ENCODE results near the gene CHST8. TPM values are rescaled to one million over a fixed set of nuclear protein-coding genes. Genes with fewer than 3 reads are reported as not detected.
"Not testable (repeated sequence)": the region's sequence is repeated elsewhere in the genome, so short reads cannot be mapped to it uniquely, and the experiment has no call there.

CHST8 gene
- polyA plus RNA-seq, 4 donors: 0.14 to 0.39 (median 0.27) TPM

DNA sequence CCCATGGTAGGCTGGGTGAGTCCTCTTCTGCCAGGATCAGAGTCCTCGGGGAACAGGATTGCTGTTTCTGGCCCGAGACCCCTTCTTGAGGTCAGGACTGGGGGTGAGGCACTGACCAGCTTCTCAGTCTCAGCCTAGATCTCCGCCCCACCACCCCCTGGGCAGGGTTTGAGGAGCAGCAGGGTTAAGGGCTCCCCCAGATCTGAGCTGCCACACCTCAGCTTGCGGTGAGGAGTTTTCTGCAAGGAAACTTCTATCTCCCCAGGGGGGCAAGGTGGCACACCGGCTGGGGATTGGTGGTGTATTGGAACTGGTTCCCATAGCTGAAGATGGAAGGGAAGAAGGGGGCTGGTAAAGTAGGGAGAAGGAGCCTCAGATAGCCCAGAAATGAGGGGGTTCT is 19.5 kb downstream of the CHST8 start:
- DNase-seq (ENCODE audit: low read depth in 4 of 4, low spot score in 2 of 4): no peak

DNA sequence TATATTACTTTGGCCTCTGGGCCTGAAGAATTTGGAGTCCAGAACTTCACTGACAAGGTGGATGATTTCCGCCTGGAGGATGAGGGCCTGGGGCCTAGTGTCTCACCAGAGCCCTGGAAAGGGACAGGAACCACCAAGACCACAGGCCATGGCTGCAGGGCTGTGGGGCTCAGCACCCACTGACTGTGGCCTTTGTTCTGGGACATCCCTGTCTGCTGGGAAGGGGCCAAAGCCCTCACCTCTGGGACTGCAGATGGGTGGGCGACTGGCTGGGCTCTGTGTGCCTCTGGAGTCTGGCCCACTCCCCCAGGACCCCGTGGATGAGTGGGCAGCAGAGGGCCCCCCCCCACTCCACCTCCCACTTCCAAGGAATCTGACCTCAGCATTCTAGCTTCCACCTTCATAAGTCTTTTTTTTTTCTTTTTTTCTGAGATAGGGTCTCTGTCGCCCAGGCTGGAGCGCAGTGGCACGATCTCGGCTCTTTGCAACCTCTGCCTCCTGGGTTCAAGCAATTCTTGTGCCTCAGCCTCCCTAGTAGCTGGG is 20.3 kb downstream of the CHST8 start:
- DNase-seq (ENCODE audit: low read depth in 4 of 4, low spot score in 2 of 4): no peak

DNA sequence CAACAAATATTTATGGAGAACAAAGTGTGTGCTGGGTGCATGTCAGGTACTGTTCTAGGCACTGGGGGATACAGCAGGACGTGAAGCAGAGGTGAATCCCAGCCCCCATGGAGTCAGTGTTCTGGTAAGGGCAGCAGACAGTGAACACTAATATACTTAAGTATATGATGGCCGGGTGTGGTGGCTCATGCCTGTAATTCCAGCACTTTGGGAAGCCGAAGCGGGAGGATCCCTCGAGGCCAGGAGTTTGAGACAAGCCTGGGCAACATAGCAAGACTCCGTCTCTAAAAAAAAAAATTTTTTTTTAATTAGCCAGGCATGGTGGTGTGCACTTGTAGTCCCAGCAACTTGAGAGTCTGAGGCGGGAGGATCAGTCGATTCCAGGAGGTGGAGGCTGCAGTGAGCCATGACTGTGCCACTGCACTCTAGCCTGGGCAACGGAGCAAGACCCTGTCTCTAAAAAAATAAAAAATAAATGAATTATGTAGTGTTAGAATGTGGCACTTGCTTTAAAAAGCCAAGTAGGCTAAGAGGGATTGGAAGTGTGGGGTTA is 22.6 kb downstream of the CHST8 start:
- DNase-seq (ENCODE audit: low read depth in 4 of 4, low spot score in 2 of 4): no peak

GRCh38 chr19:33646306-33646705 is 24.6 kb downstream of the CHST8 start:
- DNase-seq (ENCODE audit: low read depth in 4 of 4, low spot score in 2 of 4): no peak

DNA sequence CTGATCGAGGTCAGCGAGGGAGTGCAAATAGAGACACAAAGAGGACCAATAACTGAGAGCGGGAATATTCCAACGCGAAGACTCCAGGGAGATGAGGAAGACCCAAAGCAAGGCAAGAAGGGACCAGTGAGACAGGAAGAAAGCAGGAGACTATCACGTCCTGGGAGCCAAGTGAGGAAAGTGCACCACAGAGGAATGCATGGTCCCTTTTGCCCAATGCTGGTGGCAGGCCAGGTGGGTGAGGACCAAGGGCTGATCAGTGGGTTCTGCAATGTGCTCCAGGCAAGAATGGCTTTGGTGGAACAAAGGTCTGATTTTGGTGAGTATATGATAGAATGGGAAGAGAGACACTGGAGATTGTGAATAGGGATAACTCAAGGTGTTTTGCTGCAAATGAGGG is 25.4 kb downstream of the CHST8 start:
- no peak for DNase-seq (ENCODE audit: low read depth in 4 of 4, low spot score in 2 of 4)

- no peak for DNase-seq (ENCODE audit: low read depth in 4 of 4, low spot score in 2 of 4)
Observed at GRCh38 chr19:33649627-33650305, 28.0 kb downstream of the CHST8 start.

DNA sequence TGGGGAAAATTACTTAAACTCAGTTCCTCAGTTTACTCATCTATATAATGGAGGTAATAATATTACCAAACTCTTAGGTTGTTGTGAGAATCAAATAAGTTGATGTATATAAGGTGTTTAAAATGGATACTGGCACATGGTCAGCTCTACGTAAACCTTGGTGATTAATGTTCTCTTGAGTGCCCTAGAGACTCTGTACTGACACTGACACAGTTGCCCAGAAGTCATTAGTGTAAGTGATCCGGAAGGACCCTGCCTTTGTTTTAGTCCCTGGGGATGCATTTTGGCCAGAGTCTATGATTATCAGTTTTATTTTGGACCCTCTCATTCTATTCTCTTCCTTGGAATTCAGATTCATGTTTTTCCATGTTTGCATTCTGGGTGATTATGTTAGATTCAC is 31.9 kb downstream of the CHST8 start:
- DNase-seq (ENCODE audit: low read depth in 4 of 4, low spot score in 2 of 4): no peak

DNA sequence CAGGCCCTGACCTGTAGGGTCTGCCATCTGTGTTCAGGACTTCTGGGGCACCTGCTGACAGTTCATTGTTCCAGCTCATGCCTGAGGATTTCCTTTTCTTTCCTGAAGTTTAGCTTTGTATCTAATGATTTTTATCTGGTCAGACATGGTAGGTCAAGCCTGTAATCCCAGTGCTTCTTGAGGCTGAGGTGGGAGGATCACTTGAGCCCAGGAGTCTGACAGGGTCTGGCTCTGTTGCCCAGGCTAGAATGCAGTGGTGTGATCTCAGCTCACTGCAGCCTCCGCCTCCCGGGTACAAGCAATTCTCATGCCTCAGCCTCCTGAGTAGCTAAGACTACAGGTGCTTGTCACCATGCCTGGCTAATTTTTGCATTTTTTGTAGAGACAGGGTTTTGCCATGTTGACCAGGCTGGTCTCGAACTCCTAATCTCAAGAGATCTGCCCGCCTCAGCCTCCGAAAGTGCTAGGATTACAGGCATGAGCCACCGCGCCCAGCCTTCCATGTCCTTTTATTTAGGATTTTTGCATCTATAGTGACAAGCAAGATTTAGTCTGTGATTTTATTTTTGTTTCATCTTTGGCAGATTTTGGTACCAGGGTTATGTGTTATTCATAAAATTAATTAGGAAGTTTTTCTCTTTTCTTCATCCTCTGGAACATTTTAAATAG is 33.2 kb downstream of the CHST8 start:
- no peak for DNase-seq (ENCODE audit: low read depth in 4 of 4, low spot score in 2 of 4)

GRCh38 chr19:33659835-33660234 is 38.1 kb downstream of the CHST8 start:
- no peak for DNase-seq (ENCODE audit: low read depth in 4 of 4, low spot score in 2 of 4)

DNA sequence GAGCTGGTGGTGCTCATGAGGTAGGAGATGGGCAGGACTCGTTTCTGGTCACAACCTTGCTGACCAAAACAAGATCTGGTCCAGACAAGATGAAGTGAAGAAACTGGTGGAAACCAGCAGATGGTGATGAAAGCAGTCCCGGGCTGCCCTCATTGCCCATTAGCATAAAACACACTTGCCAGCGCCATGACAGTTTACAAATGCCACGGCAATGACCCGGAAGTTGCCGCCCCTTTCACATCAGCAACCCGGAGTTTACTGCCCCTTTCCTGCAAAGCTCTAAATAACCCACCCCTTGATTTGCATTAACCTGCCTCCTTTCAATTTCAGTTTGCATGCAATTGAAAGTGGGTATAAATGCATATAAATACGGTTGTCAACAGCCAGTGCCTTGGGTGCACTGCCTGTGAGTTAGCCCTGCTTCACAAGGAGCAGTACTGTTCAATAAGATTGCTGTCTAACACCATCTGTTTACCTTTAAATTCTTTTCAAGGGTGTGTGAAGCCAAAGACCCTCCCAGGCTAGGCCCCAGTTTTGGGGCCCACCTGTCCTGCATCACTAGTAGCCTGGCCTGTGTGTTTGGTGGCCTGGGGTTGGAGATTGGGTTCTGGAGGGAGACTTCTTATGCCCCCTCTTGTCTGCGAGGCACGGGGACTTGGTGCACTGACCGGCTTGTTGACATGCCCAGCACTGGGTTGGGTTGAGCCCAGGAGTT is 38.8 kb downstream of the CHST8 start:
- DNase-seq (ENCODE audit: low read depth in 4 of 4, low spot score in 2 of 4): no peak

DNA sequence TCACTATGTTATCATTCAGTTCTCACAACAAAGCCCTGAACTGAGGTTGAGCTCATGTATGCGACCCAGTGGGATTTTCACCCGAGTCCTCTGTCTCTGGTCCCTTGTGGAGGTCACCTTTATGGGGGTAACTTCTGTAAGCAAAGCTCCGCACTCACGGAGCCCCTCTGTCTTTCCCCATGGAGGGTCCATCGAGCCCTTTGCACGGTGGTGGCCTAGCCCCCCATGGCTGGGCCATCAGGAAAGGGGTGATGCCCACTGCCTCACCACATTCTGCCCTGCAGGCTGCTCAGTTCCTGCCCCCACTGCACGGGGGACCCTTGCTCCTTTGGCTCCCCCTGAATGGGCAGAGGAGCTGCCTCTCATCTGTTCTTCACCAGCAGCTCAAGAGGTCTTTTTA is 39.6 kb downstream of the CHST8 start:
- no peak for DNase-seq (ENCODE audit: low read depth in 4 of 4, low spot score in 2 of 4)

DNA sequence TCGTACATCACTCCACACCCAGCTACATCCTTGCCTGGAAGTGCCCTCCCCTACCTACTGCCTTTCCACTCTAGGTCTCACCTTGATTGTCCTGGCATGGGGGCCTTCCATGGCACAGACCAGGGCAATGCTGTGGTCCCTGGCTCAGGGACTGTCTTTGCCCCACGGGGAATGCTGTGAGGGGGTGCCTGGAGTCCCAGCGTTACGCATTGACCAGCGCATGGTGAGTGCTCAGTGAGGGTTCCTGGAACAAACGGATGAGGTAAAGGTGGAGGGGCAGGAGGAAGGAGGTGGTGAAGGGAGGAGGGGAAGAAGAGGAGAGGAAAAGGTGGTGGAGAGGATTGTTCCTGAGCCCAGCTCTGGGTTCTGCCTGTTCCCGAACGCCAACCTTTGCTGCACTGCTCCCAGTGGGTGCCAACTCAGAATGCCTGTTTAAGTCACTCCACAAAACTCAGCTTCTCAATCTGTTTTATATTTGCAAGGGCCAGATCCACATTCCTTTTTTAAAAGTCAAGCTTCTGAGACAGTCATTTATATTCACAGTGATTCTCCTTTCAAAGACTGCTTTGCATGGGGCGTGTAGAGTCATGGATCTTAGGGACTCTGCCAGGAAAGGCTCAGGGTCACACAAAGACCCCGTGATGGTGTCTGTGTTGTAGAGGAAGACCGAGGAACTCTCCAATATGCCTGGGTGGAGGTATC is 40.8 kb downstream of the CHST8 start:
- no peak for DNase-seq (ENCODE audit: low read depth in 4 of 4, low spot score in 2 of 4)

DNA sequence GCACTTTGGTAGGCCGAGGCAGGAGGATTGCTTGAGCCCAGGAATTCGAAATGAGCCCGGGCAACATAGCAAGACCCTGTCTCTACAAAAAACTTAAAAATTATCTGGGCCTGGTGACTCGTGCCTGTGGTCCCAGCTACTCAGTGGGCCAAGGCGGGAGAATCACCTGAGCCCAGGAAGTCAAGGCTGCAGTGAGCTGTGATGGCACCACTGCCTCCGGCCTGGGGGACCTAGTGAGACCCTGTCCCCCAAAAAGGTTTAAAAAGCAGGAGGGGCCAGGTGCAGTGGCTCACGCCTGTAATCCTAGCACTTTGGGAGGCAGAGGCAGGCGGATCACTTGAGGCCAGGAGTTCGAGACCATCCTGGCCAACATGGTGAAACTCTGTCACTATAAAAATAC is 41.6 kb downstream of the CHST8 start:
- not testable (repeated sequence) for DNase-seq (ENCODE audit: low read depth in 4 of 4, low spot score in 2 of 4)

GRCh38 chr19:33664744-33665143 is 43.0 kb downstream of the CHST8 start:
- DNase-seq (ENCODE audit: low read depth in 4 of 4, low spot score in 2 of 4): no peak

- DNase-seq (ENCODE audit: low read depth in 4 of 4, low spot score in 2 of 4): no peak
Observed at GRCh38 chr19:33665776-33666595, 44.2 kb downstream of the CHST8 start.

DNA sequence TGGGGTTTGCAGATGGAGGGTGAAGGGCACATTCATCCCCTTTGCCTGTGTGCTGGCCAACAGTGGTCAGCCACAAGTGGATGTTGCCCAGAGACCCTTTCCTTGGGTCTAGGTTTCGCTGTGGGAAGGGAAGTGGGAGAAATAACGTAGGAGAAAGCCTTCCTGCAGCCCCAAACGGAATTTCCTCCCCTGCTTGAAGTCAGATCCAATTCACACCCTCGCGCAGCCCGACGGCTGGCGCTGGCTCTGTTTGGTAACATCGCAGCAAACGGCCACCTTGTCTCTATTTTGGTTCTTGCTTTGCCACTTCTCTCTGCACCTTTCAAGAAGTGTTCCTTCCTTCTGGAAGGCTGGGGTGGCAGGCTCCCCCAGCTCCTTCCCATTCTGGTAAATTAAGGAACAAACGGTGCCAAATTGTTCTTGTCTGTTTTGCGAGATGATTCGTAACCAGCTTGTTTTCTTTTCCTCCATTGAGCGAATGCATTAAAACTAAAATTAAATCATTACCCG is 45.4 kb downstream of the CHST8 start:
- DNase-seq (ENCODE audit: low read depth in 4 of 4, low spot score in 2 of 4): no peak

DNA sequence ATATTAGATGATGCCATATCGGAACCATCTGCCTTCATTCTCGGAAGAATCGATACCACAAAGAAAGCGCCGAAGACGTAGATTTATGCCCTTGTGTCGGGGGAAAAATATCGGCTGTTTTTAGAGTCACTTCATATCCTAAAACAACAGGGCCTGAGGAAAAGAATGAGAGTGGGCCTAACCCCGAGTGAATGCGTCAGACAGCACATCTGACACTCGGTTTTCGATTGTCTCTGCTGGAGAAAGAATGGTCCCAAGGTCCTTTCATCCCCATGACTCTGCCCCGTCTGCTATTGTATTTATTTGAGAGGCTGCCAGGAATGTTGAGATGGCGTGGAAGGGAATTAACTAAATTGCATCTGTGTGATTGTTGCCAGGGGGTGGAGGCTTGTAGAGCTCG is 46.1 kb downstream of the CHST8 start:
- DNase-seq (ENCODE audit: low read depth in 4 of 4, low spot score in 2 of 4): no peak

DNA sequence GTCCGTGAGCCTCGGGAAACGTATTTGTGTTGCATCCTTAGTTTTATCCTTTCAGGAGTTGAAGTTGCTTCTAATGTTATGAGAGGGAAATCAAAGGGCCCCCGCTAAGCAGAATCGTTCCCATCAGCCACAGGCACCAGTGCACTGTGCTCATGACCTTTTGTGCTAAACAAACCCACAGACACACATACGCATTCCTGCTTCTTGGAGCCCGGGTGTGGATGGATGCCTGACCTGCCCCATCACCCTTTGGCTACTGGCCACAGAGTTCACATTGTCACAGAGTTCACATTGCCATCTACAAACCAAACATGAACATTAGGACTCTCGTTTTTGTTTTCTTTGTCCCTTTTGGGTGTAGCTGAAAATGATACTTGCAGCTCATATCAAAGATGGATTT is 47.2 kb downstream of the CHST8 start:
- no peak for DNase-seq (ENCODE audit: low read depth in 4 of 4, low spot score in 2 of 4)

GRCh38 chr19:33669376-33669775 is 47.6 kb downstream of the CHST8 start:
- no peak for DNase-seq (ENCODE audit: low read depth in 4 of 4, low spot score in 2 of 4)

DNA sequence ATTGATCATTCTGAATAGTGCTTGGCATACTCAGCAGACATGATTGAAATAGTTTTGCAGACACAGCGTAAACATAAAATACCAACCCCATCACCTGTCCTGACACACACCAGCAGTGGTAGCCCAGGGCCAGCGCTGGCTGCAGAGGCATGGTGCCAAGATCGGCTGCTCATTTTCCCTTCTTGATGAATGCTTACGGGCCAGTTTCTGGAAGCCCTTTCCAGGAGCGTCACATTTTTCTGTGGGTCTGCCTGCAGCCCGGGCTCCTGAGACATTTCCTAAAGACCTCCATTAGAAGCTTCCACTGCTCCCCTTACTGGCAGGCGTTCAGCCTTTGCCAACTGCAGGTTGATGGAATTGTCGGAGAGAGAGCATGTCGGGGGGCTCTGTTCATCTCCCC is 48.6 kb downstream of the CHST8 start:
- no peak for DNase-seq (ENCODE audit: low read depth in 4 of 4, low spot score in 2 of 4)

Data from left renal cortex interstitium (tissue), 4 donors.